Fibroblast of mammary gland (primary cell): ENCODE data around the gene ASTN2.

ENCODE experiments used
- DNase-seq: peaks from one replicate; pipeline ENCODE4 v3.0.0-alpha.2; 2010; ENCODE audit warnings: low read depth
- H3K4me3 ChIP-seq: 2 replicates; pipeline ENCODE4 v1.5.1; 2011; ENCODE audit warnings: low read depth, mild to moderate bottlenecking, low read length, moderate library complexity; ENCODE audit not compliant: control insufficient read depth
- CTCF ChIP-seq: conservative IDR thresholded peaks from 2 replicates; pipeline ENCODE4 v1.5.1; 2011; ENCODE audit warnings: low read depth, low read length, inconsistent platforms; ENCODE audit not compliant: control insufficient read depth, insufficient read depth

ASTN2 gene

GRCh38 chr9:116777116-116777515 is 637.7 kb downstream of the ASTN2 start:
- H3K4me3 ChIP-seq, result no peak overlapping the region
- TF ChIP-seq CTCF, result no peak
- no peak for DNase-seq

- DNase-seq, result no peak
- no peak for TF ChIP-seq CTCF
- no peak overlapping the region for H3K4me3 ChIP-seq
These were observed 640.3 kb downstream of the ASTN2 start for GRCh38 chr9:116774421-116775180.

DNA sequence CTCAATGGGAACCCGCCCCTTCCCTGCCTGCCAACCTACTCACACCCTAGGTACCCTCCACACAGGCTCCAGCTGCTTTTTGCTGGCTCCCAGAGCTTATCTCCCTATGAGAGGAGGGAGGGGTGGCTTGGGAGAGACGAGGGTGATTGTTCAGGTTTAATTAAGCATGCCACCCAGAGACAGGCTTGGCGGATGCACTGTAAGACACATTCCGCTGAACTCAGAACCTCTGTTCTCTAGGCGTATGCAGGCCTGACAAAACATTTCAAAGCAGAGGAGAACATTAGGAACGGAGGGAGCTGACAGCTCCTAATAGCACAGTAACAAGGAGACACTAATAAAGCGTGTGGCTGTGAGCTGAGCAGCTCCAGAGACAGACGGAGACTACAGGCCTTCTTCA is 647.6 kb downstream of the ASTN2 start:
- no peak for TF ChIP-seq CTCF
- DNase-seq, result no peak

DNA sequence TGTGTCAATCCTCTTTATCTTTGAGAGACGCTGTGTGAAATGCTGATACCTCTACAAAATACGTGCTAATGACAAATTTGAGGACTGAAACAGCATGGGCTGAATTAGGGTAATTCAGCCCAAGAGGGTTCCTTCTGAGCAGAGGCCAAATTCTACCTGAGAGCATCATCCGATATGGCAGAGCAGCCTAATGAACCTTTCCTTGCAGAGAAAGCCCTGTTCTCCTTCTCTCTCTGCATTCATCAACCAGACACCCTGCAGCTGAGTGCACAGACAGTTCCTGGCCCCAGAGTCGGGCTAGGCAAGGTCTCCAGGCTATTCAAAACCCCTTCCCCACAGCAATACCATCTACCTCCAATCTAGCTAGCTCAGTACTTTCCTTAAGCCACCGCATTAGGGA is 649.8 kb downstream of the ASTN2 start:
- TF ChIP-seq CTCF, result no peak
- no peak overlapping the region for H3K4me3 ChIP-seq
- DNase-seq, result no peak

More for the DNA sequence above, 647.6 kb downstream of the ASTN2 start:
- no peak overlapping the region for H3K4me3 ChIP-seq

DNA sequence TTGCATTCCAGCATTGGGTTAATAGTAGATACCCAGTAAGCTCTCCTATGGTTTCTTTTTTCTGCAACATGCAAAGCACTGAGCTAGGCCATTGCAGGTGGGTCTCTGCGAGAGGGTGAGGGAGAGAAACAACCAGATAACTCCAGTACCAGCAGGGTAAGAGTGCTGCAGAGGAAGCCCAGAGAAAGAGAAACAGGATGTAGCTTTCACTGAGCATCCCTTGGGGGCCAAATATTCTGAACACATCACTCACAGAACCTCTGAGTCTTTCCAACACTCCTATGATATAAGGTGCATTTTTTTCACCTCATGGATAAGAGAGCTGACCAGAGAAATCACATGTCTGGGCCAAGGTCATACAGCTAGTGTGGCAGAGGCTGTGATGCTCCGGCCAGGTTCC is 651.1 kb downstream of the ASTN2 start:
- no peak for DNase-seq
- no peak overlapping the region for H3K4me3 ChIP-seq
- no peak for TF ChIP-seq CTCF

- no peak overlapping the region for H3K4me3 ChIP-seq
- no peak for TF ChIP-seq CTCF
- DNase-seq, result no peak
These were observed 654.2 kb downstream of the ASTN2 start for GRCh38 chr9:116760636-116761035.
